NB4 (cell line): ENCODE measurements around the gene SLC25A52.

Experiments
- POLR2A ChIP-seq: IDR thresholded peaks from 2 replicates; pipeline ENCODE4 v1.6.1; 2011; ENCODE audit warnings: mild to moderate bottlenecking; ENCODE audit not compliant: insufficient read length; ENCODE audit errors: extremely low read depth
- TF ChIP-seq, protein P1 (sequence below): IDR thresholded peaks from one replicate; pipeline ENCODE4 v1.5.1; 2012; ENCODE audit warnings: low read depth, low read length
- TF ChIP-seq, protein P2 (sequence below): IDR thresholded peaks from 2 replicates; pipeline ENCODE4 v1.6.1; 2011; ENCODE audit warnings: low read depth, low read length

DNA sequence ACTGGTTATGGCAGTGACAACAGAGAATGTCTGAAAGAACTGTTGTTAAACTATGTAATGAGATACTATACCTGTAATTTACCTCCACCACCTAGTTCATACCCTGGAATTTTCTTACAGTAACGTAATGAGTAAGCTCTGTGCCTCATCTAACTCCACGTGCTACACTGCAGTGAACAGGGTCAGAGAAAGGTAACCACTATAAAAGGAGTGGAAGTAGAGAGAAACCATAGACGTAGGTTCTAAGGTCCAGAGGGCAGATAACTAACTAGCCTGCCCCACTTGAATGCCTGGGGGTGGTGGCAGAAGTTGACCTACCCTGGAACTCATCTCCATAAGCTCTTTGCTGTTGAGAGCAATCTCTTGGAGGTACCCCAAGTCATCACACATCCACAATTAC, 44.3 kb downstream of the SLC25A52 start:
- TF ChIP-seq POLR2A: no peak
- TF ChIP-seq, protein P1, sequence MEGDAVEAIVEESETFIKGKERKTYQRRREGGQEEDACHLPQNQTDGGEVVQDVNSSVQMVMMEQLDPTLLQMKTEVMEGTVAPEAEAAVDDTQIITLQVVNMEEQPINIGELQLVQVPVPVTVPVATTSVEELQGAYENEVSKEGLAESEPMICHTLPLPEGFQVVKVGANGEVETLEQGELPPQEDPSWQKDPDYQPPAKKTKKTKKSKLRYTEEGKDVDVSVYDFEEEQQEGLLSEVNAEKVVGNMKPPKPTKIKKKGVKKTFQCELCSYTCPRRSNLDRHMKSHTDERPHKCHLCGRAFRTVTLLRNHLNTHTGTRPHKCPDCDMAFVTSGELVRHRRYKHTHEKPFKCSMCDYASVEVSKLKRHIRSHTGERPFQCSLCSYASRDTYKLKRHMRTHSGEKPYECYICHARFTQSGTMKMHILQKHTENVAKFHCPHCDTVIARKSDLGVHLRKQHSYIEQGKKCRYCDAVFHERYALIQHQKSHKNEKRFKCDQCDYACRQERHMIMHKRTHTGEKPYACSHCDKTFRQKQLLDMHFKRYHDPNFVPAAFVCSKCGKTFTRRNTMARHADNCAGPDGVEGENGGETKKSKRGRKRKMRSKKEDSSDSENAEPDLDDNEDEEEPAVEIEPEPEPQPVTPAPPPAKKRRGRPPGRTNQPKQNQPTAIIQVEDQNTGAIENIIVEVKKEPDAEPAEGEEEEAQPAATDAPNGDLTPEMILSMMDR: no peak
- TF ChIP-seq, protein P2, sequence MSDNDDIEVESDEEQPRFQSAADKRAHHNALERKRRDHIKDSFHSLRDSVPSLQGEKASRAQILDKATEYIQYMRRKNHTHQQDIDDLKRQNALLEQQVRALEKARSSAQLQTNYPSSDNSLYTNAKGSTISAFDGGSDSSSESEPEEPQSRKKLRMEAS: no peak
